Ascending aorta (tissue), 2 donors: Measurements from ENCODE around the gene COL26A1. TPM values are rescaled to one million over a fixed set of nuclear protein-coding genes. Genes with fewer than 3 reads are reported as not detected.

ENCODE experiments used
- DNase-seq, 2 donors: peaks; one replicate each; pipeline ENCODE4 v3.0.0-alpha.2; 2019; ENCODE audit warnings: low spot score in 2 of 2
- H3K27ac ChIP-seq, 2 donors: fragments of 200-600 bp; sonication (generic); one replicate each; pipeline ENCODE4 v1.5.1; 2016 to 2017; ENCODE audit warnings: mild to moderate bottlenecking in 1 of 2
- H3K27me3 ChIP-seq: fragments of 200-600 bp; sonication (generic); one replicate; pipeline ENCODE4 v1.5.1; 2017
- H3K36me3 ChIP-seq, 2 donors: fragments of 200-600 bp; sonication (generic); one replicate each; pipeline ENCODE4 v1.5.1; 2016
- H3K4me1 ChIP-seq, 2 donors: fragments of 200-600 bp; sonication (generic); one replicate each; pipeline ENCODE4 v1.5.1; 2016 to 2017; ENCODE audit warnings: mild to moderate bottlenecking in 1 of 2
- H3K4me3 ChIP-seq, 2 donors: fragments of 200-600 bp; sonication (generic); one replicate each; pipeline ENCODE4 v1.5.1; 2016 to 2017; ENCODE audit warnings: mild to moderate bottlenecking in 1 of 2
- H3K9me3 ChIP-seq, 2 donors: fragments of 200-600 bp; sonication (generic); one replicate each; pipeline ENCODE4 v1.5.1; 2016
- CTCF ChIP-seq, 3 experiments: fragments of 200-600 bp in 2 of 3; fragments of 450-650 bp in 1 of 3; sonication (generic) in 2 of 3; IDR thresholded peaks; one replicate each; pipeline ENCODE4 v1.5.1; 2016 to 2019; ENCODE audit warnings: antibody characterized with exemption in 3 of 3, mild to moderate bottlenecking in 1 of 3, moderate library complexity in 1 of 3
- intact Hi-C: fragments of 100-400 bp; cut with DNase I; formaldehyde crosslinking; loops from one replicate; pipeline ENCODE4 v1.15.1; 2023
- total RNA-seq: library from RNA; depleted of rRNA; stranded (reverse); fragments of >200 nt; gene quantifications from one replicate; pipeline ENCODE4 v1.1.0, GENCODE V29; 2016

The COL26A1 gene
- total RNA-seq, 1 donor from 2014 or later: not detected

- intact Hi-C loops: no loop called here
- peak in 1 of 2 donors; percentile 55 for DNase-seq
- no peak overlapping the region for H3K27ac ChIP-seq
- TF ChIP-seq CTCF (IDR thresholded peaks at IDR 0.05): no peak
- no peak overlapping the region for H3K4me3 ChIP-seq
- no peaks in the 10 kb centered on the region for H3K4me1 ChIP-seq
- no peaks in the 10 kb centered on the region for H3K36me3 ChIP-seq
- no peaks in the 10 kb centered on the region for H3K9me3 ChIP-seq
- no peaks in the 10 kb centered on the region for H3K27me3 ChIP-seq
Observed at GRCh38 chr7:101547916-101548661, 185.4 kb downstream of the COL26A1 start.

GRCh38 chr7:101549734-101550133 lies 187.1 kb downstream of the COL26A1 start:
- TF ChIP-seq CTCF (IDR thresholded peaks at IDR 0.05): no peak
- DNase-seq: peak in 1 of 2 donors; percentile 27

GRCh38 chr7:101550641-101551541 lies 188.2 kb downstream of the COL26A1 start:
- no peak overlapping the region for H3K27ac ChIP-seq
- H3K4me3 ChIP-seq: no peak overlapping the region
- H3K9me3 ChIP-seq: no peaks in the 10 kb centered on the region
- DNase-seq: peak in 1 of 2 donors; percentile 53
- no peaks in the 10 kb centered on the region for H3K27me3 ChIP-seq
- no peaks in the 10 kb centered on the region for H3K4me1 ChIP-seq
- H3K36me3 ChIP-seq: no peaks in the 10 kb centered on the region
- intact Hi-C loops: no loop called here
- no peak for TF ChIP-seq CTCF (IDR thresholded peaks at IDR 0.05)

More at GRCh38 chr7:101549734-101550133, 187.1 kb downstream of the COL26A1 start:
- H3K27ac ChIP-seq: no peak overlapping the region
- no peaks in the 10 kb centered on the region for H3K36me3 ChIP-seq
- H3K27me3 ChIP-seq: no peaks in the 10 kb centered on the region
- no peaks in the 10 kb centered on the region for H3K9me3 ChIP-seq
- H3K4me3 ChIP-seq: no peak overlapping the region
- H3K4me1 ChIP-seq: no peaks in the 10 kb centered on the region
- intact Hi-C loops: no loop called here

- Histone ChIP-seq H3K4me1 (no peaks in the 10 kb centered on the region), H3K9me3 (no peaks in the 10 kb centered on the region), H3K4me3 (no peak overlapping the region), H3K27me3 (no peaks in the 10 kb centered on the region), H3K36me3 (no peaks in the 10 kb centered on the region), H3K27ac (no peak overlapping the region)
- peak in 1 of 2 donors; percentile 50 for DNase-seq
- TF ChIP-seq CTCF (IDR thresholded peaks at IDR 0.05): no peak
- intact Hi-C loops: no loop called here
Observed at GRCh38 chr7:101553018-101553770, 190.5 kb downstream of the COL26A1 start.

GRCh38 chr7:101553771-101554445 lies 191.2 kb downstream of the COL26A1 start:
- Histone ChIP-seq H3K36me3 (no peaks in the 10 kb centered on the region), H3K27ac (no peak overlapping the region), H3K9me3 (no peaks in the 10 kb centered on the region), H3K4me3 (no peak overlapping the region), H3K27me3 (no peaks in the 10 kb centered on the region), H3K4me1 (no peaks in the 10 kb centered on the region)
- DNase-seq: peak in 1 of 2 donors; percentile 41
- TF ChIP-seq CTCF (IDR thresholded peaks at IDR 0.05): no peak
- intact Hi-C loops: no loop called here
